SK-N-MC (cell line): ENCODE data around the gene RIC8B.

Source experiments
- EZH2 ChIP-seq: fragments of 200-600 bp; sonication (generic); IDR thresholded peaks from one replicate; pipeline ENCODE4 v1.6.1; 2017; ENCODE audit warnings: antibody characterized with exemption
- FOXP2 ChIP-seq: optimal IDR thresholded peaks from 2 replicates; pipeline ENCODE3; 2011; ENCODE audit warnings: mild to moderate bottlenecking, moderate library complexity; ENCODE audit not compliant: insufficient read depth; ENCODE audit errors: extremely low read length, control extremely low read depth
- POLR2AphosphoS5 ChIP-seq: IDR thresholded peaks from 2 replicates; pipeline ENCODE4 v1.6.1; 2012; ENCODE audit warnings: mild to moderate bottlenecking, low read depth, low read length, borderline replicate concordance

DNA sequence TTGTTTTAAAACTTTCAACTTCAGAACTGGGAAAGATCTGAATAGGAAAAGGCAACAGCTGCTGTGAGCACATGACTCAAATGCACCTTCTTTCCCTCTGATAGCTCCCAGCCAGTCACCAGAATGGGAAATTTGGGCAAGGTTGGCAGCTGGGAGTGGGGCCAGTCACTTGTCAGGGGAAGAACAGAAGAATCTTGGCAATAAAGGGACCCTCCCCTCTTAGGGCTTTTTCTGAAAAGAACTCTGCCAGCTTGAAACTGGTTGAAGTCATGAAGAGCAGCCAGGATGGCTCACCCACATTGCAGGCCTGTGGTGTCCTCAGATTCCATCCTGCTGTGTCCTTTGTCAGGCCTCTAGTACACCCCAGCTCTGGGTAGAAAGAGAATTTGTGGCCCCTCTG is 10.3 kb upstream of the RIC8B start:
- TF ChIP-seq EZH2 (no peak), POLR2AphosphoS5 (no peak), FOXP2 (no peak)
